ENCODE results near the gene C22orf31.

DNA sequence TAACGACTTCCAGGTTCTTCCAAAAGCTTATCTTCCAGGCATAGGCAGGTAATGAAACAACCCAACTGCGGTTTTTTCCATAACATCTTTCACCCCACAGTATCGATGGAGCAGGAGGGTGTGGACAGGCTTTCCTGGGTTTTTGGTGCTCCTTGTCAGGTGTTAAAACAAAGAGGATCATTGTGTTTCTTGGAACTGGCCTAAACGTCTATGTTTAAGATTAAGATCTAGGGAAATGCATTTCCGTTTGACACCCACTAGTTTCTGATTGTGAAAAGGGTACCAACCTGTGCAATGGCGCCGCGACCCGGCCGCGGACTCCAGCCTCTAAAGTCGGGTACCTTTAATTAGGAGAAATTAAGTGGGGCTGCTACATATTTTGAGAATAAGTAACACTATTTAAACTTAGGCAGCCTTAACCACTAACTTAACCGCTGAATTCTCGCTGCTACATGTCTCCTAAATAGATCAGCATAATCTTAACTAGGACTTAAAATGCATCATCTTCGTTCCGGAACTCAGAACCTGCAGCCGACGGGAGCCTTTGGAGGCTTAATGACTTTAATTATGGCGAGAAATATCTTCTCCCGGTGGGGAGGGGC lies 31.5 kb downstream of the C22orf31 start:
- TF ChIP-seq, protein P1, sequence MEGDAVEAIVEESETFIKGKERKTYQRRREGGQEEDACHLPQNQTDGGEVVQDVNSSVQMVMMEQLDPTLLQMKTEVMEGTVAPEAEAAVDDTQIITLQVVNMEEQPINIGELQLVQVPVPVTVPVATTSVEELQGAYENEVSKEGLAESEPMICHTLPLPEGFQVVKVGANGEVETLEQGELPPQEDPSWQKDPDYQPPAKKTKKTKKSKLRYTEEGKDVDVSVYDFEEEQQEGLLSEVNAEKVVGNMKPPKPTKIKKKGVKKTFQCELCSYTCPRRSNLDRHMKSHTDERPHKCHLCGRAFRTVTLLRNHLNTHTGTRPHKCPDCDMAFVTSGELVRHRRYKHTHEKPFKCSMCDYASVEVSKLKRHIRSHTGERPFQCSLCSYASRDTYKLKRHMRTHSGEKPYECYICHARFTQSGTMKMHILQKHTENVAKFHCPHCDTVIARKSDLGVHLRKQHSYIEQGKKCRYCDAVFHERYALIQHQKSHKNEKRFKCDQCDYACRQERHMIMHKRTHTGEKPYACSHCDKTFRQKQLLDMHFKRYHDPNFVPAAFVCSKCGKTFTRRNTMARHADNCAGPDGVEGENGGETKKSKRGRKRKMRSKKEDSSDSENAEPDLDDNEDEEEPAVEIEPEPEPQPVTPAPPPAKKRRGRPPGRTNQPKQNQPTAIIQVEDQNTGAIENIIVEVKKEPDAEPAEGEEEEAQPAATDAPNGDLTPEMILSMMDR (IDR thresholded peaks at IDR 0.05) = no peak
- no peak for TF ChIP-seq ZFX (IDR thresholded peaks at IDR 0.05; ENCODE audit: borderline replicate concordance)
